HEK293 (cell line): ENCODE data around the gene CPM.

Experiments used
- CTCF ChIA-PET: fragments of 350-600 bp; formaldehyde crosslinking; extraction: SDS; loops from one replicate; lab custom pipeline; 2021; ENCODE audit warnings: antibody characterized with exemption; lab: Yijun Ruan, JAX
- POLR2A ChIA-PET: fragments of 300-600 bp; formaldehyde crosslinking; extraction: SDS; loops from one replicate; lab custom pipeline; 2020; ENCODE audit warnings: antibody characterized with exemption, inconsistent platforms; lab: Yijun Ruan, JAX
- H3K27ac ChIP-seq: fragments of 200-500 bp; sonication (Bioruptor generic); 2 replicates; pipeline ENCODE4 v1.5.1; 2014; ENCODE audit warnings: low read depth, low read length, control low read depth, inconsistent platforms; ENCODE audit errors: extremely low read depth
- H3K36me3 ChIP-seq, 2 experiments: fragments of 200-500 bp in 1 of 2; sonication (Bioruptor generic) in 1 of 2; 1 replicate in 1 of 2; 2 replicates in 1 of 2; pipeline ENCODE4 v1.5.1; 2014 to 2017; ENCODE audit warnings: inconsistent platforms in 2 of 2, low read length in 2 of 2; ENCODE audit not compliant: control insufficient read depth in 2 of 2, insufficient read depth in 1 of 2
- H3K4me1 ChIP-seq: fragments of 200-500 bp; sonication (Bioruptor generic); 2 replicates; pipeline ENCODE4 v1.5.1; 2014; ENCODE audit warnings: mild to moderate bottlenecking, low read length, inconsistent platforms; ENCODE audit not compliant: control insufficient read depth, insufficient read depth
- H3K4me3 ChIP-seq: 2 replicates; pipeline ENCODE4 v1.5.1; 2011; ENCODE audit warnings: low read depth, mild to moderate bottlenecking, control low read depth, low read length, moderate library complexity
- H3K9me3 ChIP-seq: fragments of 200-500 bp; sonication (Bioruptor generic); 2 replicates; pipeline ENCODE4 v1.5.1; 2014; ENCODE audit warnings: low read depth, low read length, inconsistent platforms; ENCODE audit not compliant: control insufficient read depth, insufficient read depth
- EGR2 ChIP-seq: fragments of 450-650 bp; formaldehyde crosslinking; IDR thresholded peaks from 2 replicates; pipeline ENCODE4 v1.5.1; 2016; ENCODE audit warnings: low read depth, missing biosample characterization, missing genetic modification characterization
- FEZF1 ChIP-seq: fragments of 450-650 bp; formaldehyde crosslinking; IDR thresholded peaks from 2 replicates; pipeline ENCODE4 v1.5.1; 2016; ENCODE audit warnings: missing biosample characterization, missing genetic modification characterization
- GLIS1 ChIP-seq: fragments of 450-650 bp; formaldehyde crosslinking; IDR thresholded peaks from 2 replicates; pipeline ENCODE4 v1.5.1; 2016; ENCODE audit warnings: missing biosample characterization, missing genetic modification characterization
- KLF7 ChIP-seq: fragments of 450-650 bp; formaldehyde crosslinking; IDR thresholded peaks from 2 replicates; pipeline ENCODE4 v1.5.1; 2016; ENCODE audit warnings: missing biosample characterization, missing genetic modification characterization, borderline replicate concordance
- KLF9 ChIP-seq: fragments of 450-650 bp; formaldehyde crosslinking; IDR thresholded peaks from 2 replicates; pipeline ENCODE4 v1.5.1; 2016; ENCODE audit warnings: missing biosample characterization, missing genetic modification characterization, low read depth
- OSR2 ChIP-seq: fragments of 450-650 bp; formaldehyde crosslinking; IDR thresholded peaks from 2 replicates; pipeline ENCODE4 v1.5.1; 2016; ENCODE audit warnings: missing biosample characterization, missing genetic modification characterization
- REPIN1 ChIP-seq: fragments of 450-650 bp; formaldehyde crosslinking; IDR thresholded peaks from 2 replicates; pipeline ENCODE4 v1.5.1; 2017; ENCODE audit warnings: missing biosample characterization, missing genetic modification characterization, low read depth
- YY2 ChIP-seq: fragments of 450-650 bp; formaldehyde crosslinking; IDR thresholded peaks from 2 replicates; pipeline ENCODE4 v1.5.1; 2016; ENCODE audit warnings: missing biosample characterization, missing genetic modification characterization
- ZNF121 ChIP-seq: fragments of 450-650 bp; formaldehyde crosslinking; IDR thresholded peaks from 2 replicates; pipeline ENCODE4 v1.5.1; 2016; ENCODE audit warnings: missing biosample characterization, missing genetic modification characterization
- ZNF140 ChIP-seq: fragments of 450-650 bp; formaldehyde crosslinking; IDR thresholded peaks from 2 replicates; pipeline ENCODE4 v1.5.1; 2016; ENCODE audit warnings: missing biosample characterization, missing genetic modification characterization
- ZNF23 ChIP-seq: fragments of 450-650 bp; formaldehyde crosslinking; IDR thresholded peaks from 2 replicates; pipeline ENCODE4 v1.5.1; 2016; ENCODE audit warnings: missing biosample characterization, missing genetic modification characterization, borderline replicate concordance
- ZNF24 ChIP-seq: fragments of 450-650 bp; formaldehyde crosslinking; IDR thresholded peaks from 2 replicates; pipeline ENCODE4 v1.5.1; 2016; ENCODE audit warnings: missing biosample characterization, missing genetic modification characterization
- ZNF324 ChIP-seq: fragments of 450-650 bp; formaldehyde crosslinking; IDR thresholded peaks from 2 replicates; pipeline ENCODE4 v1.5.1; 2016; ENCODE audit warnings: missing biosample characterization, missing genetic modification characterization
- ZNF404 ChIP-seq: fragments of 450-650 bp; formaldehyde crosslinking; IDR thresholded peaks from 2 replicates; pipeline ENCODE4 v1.5.1; 2017; ENCODE audit warnings: missing biosample characterization, missing genetic modification characterization
- ZNF416 ChIP-seq: fragments of 450-650 bp; formaldehyde crosslinking; IDR thresholded peaks from 2 replicates; pipeline ENCODE4 v1.5.1; 2016; ENCODE audit warnings: missing biosample characterization, missing genetic modification characterization
- ZNF501 ChIP-seq: fragments of 450-650 bp; formaldehyde crosslinking; IDR thresholded peaks from 2 replicates; pipeline ENCODE4 v1.5.1; 2016; ENCODE audit warnings: missing biosample characterization, missing genetic modification characterization
- ZNF555 ChIP-seq: fragments of 450-650 bp; formaldehyde crosslinking; conservative IDR thresholded peaks from 2 replicates; pipeline ENCODE4 v1.5.1; 2017; ENCODE audit warnings: missing biosample characterization, mild to moderate bottlenecking, missing genetic modification characterization, inconsistent platforms
- ZNF777 ChIP-seq: fragments of 450-650 bp; formaldehyde crosslinking; IDR thresholded peaks from 2 replicates; pipeline ENCODE4 v1.5.1; 2017; ENCODE audit warnings: missing biosample characterization, missing genetic modification characterization, borderline replicate concordance
- ZNF785 ChIP-seq: fragments of 450-650 bp; formaldehyde crosslinking; IDR thresholded peaks from 2 replicates; pipeline ENCODE4 v1.5.1; 2016; ENCODE audit warnings: missing biosample characterization, missing genetic modification characterization
- TF ChIP-seq, protein P1 (sequence below): fragments of 450-650 bp; formaldehyde crosslinking; conservative IDR thresholded peaks from 2 replicates; pipeline ENCODE4 v1.5.1; 2016; ENCODE audit warnings: low read depth, missing biosample characterization, missing genetic modification characterization
- TF ChIP-seq, protein P2 (sequence below): fragments of 450-650 bp; formaldehyde crosslinking; IDR thresholded peaks from 2 replicates; pipeline ENCODE4 v1.5.1; 2016; ENCODE audit warnings: missing biosample characterization, missing genetic modification characterization
- TF ChIP-seq, protein P3 (sequence below): fragments of 450-650 bp; formaldehyde crosslinking; IDR thresholded peaks from 2 replicates; pipeline ENCODE4 v1.5.1; 2016; ENCODE audit warnings: missing biosample characterization, missing genetic modification characterization

CPM gene

DNA sequence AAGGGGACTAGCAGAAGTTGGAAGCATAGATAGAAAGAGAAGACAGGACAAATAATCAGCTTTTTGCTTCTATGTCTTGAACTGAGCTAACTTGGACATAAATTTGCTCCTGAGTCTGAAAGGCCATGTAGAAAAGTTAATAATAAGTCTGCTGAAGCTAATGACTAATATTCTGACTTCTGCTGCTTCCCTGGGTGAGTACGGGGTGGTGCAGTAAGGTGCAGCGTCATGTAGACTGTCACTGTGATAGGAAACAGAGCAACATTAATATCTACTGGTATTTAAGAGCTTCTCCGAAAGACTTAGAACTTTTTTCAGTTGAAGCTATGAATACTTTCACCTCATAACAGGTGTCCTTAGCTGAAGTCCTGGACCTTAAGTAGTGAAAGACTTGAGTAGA is 34.1 kb upstream of the CPM start (continued):
- no peak for TF ChIP-seq ZNF416
- no peak for TF ChIP-seq OSR2 (tag by site-specific recombination)
- TF ChIP-seq ZNF501 (tag by site-specific recombination), result no peak
- no peak for TF ChIP-seq ZNF555 (tag by site-specific recombination)
- TF ChIP-seq ZNF777 (tag by site-specific recombination), result no peak
- TF ChIP-seq, all 188 proteins: peak for 0

DNA sequence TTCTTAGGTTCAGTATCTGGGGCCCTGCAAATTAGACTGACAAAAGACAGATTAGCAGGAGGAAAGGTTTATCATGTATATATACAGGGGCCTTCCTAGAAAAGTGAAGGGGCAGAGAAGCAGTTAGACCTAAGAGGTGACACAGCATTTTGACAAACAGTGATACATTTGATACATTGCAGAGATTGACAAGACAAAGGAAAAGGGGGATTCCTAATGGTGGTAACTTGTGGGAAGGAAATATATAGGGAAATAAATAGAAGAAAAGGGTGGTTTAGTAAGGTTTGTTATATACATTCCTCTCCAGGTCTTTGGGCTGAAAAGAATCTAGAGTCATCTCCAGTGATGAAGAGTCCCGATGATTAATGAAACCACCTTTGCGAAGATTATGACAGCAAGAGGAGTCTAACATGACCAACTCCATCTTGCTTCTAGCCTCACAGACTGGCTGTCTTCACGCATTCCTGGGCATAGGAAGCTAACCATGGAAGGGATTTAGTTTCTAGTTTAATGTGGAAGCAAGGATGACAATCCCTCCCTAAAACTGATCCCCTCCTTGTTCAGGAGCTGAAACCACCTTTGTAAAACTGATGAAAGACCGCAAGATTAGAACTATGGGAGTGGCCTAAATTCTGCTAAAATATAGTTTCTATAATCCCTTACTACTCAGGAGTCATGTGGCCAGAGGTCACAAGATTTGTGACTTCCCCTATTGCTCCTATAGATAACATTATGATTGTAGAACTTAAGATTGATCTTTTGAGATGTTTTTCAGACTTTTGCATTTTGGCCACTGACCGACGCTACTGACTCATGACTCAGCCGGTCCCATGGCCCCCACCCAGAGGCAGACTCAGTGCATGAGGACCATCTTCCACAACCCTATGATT is 31.1 kb upstream of the CPM start:
- ChIA-PET POLR2A (no interaction called here), CTCF (no interaction called here)
- Histone ChIP-seq H3K36me3 (no peaks in the 10 kb centered on the region), H3K27ac (no peak overlapping the region), H3K9me3 (no peaks in the 10 kb centered on the region)
- TF ChIP-seq, protein P1, sequence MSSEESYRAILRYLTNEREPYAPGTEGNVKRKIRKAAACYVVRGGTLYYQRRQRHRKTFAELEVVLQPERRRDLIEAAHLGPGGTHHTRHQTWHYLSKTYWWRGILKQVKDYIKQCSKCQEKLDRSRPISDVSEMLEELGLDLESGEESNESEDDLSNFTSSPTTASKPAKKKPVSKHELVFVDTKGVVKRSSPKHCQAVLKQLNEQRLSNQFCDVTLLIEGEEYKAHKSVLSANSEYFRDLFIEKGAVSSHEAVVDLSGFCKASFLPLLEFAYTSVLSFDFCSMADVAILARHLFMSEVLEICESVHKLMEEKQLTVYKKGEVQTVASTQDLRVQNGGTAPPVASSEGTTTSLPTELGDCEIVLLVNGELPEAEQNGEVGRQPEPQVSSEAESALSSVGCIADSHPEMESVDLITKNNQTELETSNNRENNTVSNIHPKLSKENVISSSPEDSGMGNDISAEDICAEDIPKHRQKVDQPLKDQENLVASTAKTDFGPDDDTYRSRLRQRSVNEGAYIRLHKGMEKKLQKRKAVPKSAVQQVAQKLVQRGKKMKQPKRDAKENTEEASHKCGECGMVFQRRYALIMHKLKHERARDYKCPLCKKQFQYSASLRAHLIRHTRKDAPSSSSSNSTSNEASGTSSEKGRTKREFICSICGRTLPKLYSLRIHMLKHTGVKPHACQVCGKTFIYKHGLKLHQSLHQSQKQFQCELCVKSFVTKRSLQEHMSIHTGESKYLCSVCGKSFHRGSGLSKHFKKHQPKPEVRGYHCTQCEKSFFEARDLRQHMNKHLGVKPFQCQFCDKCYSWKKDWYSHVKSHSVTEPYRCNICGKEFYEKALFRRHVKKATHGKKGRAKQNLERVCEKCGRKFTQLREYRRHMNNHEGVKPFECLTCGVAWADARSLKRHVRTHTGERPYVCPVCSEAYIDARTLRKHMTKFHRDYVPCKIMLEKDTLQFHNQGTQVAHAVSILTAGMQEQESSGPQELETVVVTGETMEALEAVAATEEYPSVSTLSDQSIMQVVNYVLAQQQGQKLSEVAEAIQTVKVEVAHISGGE (tag by site-specific recombination), result no peak
- no peak for TF ChIP-seq ZNF140 (tag by site-specific recombination)
- TF ChIP-seq ZNF785, result no peak
- no peak for TF ChIP-seq GLIS1 (tag by site-specific recombination)
- no peak for TF ChIP-seq EGR2
- no peak for TF ChIP-seq FEZF1 (tag by site-specific recombination)
- TF ChIP-seq, protein P2, sequence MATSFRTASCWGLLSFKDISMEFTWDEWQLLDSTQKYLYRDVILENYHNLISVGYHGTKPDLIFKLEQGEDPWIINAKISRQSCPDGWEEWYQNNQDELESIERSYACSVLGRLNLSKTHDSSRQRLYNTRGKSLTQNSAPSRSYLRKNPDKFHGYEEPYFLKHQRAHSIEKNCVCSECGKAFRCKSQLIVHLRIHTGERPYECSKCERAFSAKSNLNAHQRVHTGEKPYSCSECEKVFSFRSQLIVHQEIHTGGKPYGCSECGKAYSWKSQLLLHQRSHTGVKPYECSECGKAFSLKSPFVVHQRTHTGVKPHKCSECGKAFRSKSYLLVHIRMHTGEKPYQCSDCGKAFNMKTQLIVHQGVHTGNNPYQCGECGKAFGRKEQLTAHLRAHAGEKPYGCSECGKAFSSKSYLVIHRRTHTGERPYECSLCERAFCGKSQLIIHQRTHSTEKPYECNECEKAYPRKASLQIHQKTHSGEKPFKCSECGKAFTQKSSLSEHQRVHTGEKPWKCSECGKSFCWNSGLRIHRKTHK (tag by site-specific recombination), result no peak
- TF ChIP-seq ZNF121, result no peak
- TF ChIP-seq, protein P3, sequence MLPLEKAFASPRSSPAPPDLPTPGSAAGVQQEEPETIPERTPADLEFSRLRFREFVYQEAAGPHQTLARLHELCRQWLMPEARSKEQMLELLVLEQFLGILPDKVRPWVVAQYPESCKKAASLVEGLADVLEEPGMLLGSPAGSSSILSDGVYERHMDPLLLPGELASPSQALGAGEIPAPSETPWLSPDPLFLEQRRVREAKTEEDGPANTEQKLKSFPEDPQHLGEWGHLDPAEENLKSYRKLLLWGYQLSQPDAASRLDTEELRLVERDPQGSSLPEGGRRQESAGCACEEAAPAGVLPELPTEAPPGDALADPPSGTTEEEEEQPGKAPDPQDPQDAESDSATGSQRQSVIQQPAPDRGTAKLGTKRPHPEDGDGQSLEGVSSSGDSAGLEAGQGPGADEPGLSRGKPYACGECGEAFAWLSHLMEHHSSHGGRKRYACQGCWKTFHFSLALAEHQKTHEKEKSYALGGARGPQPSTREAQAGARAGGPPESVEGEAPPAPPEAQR (tag by site-specific recombination), result no peak
- no peak for TF ChIP-seq YY2 (tag by site-specific recombination)
- TF ChIP-seq ZNF324, result no peak
- no peak for TF ChIP-seq REPIN1
- no peak for TF ChIP-seq KLF7
- TF ChIP-seq KLF9, result no peak
- no peak for TF ChIP-seq ZNF555 (tag by site-specific recombination)
- no peak for TF ChIP-seq ZNF23 (tag by site-specific recombination)
- no peak for TF ChIP-seq ZNF24 (tag by site-specific recombination)
- TF ChIP-seq ZNF404 (tag by site-specific recombination), result no peak
- TF ChIP-seq, all 188 proteins: peak for 0
- no peak overlapping the region for H3K4me3 ChIP-seq
- H3K4me1 ChIP-seq, result no peaks in the 10 kb centered on the region
